Keratinocyte (primary cell): ENCODE measurements around the gene SWI5. TPM values are rescaled to one million over a fixed set of nuclear protein-coding genes. Genes with fewer than 3 reads are reported as not detected.

Source experiments
- DNase-seq: peaks from one replicate; pipeline ENCODE4 v3.0.0-alpha.2; 2011; ENCODE audit warnings: low read depth, missing footprints, low spot score
- FAIRE-seq: peaks from 2 replicates; lab custom pipeline; 2011; peaks lifted over from hg19 to GRCh38; lab: Jason Lieb, UNC
- H2AFZ ChIP-seq: 2 replicates; pipeline ENCODE4 v1.6.0; 2012; ENCODE audit warnings: low read length, control low read depth, inconsistent platforms; ENCODE audit not compliant: control insufficient read depth
- H3K27ac ChIP-seq: 2 replicates; pipeline ENCODE4 v1.5.1; 2011; ENCODE audit warnings: low read length; ENCODE audit not compliant: control insufficient read depth, insufficient read depth
- H3K27me3 ChIP-seq: 3 replicates; pipeline ENCODE4 v1.6.0; 2011; ENCODE audit warnings: low read length; ENCODE audit not compliant: control insufficient read depth, insufficient read depth; ENCODE audit errors: extremely low read depth
- H3K36me3 ChIP-seq, 2 experiments: 2 replicates in 1 of 2; 3 replicates in 1 of 2; pipeline ENCODE4 v1.5.1; 2011; ENCODE audit warnings: low read length in 2 of 2, mild to moderate bottlenecking in 1 of 2; ENCODE audit not compliant: control insufficient read depth in 2 of 2, insufficient read depth in 2 of 2; ENCODE audit errors: extremely low read depth in 1 of 2
- H3K4me1 ChIP-seq: 3 replicates; pipeline ENCODE4 v1.5.1; 2011; ENCODE audit warnings: low read length; ENCODE audit not compliant: control insufficient read depth, insufficient read depth; ENCODE audit errors: extremely low read depth
- H3K4me2 ChIP-seq: 3 replicates; pipeline ENCODE4 v1.6.0; 2011; ENCODE audit warnings: low read depth, low read length; ENCODE audit not compliant: control insufficient read depth, insufficient read depth; ENCODE audit errors: extremely low read depth
- H3K4me3 ChIP-seq, 3 experiments: fragments of 200-600 bp in 1 of 3; sonication (generic) in 1 of 3; 2 replicates in 2 of 3; 3 replicates in 1 of 3; pipeline ENCODE4 v1.5.1; 2011 to 2016; ENCODE audit warnings: low read length in 3 of 3, mild to moderate bottlenecking in 3 of 3, control low read depth in 2 of 3, inconsistent platforms in 1 of 3, low read depth in 1 of 3, mixed read lengths in 1 of 3, mixed run types in 1 of 3, moderate library complexity in 1 of 3; ENCODE audit not compliant: control insufficient read depth in 2 of 3, insufficient read depth in 2 of 3; ENCODE audit errors: extremely low read depth in 1 of 3
- H3K79me2 ChIP-seq: 2 replicates; pipeline ENCODE4 v1.6.0; 2012; ENCODE audit warnings: low read length; ENCODE audit not compliant: control insufficient read depth, insufficient read depth
- H3K9ac ChIP-seq: 3 replicates; pipeline ENCODE4 v1.6.0; 2011; ENCODE audit warnings: low read length; ENCODE audit not compliant: control insufficient read depth, insufficient read depth; ENCODE audit errors: extremely low read depth
- H3K9me1 ChIP-seq: 3 replicates; pipeline ENCODE4 v1.6.0; 2011; ENCODE audit warnings: low read length; ENCODE audit not compliant: control insufficient read depth, insufficient read depth; ENCODE audit errors: extremely low read depth
- H3K9me3 ChIP-seq: 2 replicates; pipeline ENCODE4 v1.5.1; 2012; ENCODE audit warnings: low read depth, low read length; ENCODE audit not compliant: control insufficient read depth
- H4K20me1 ChIP-seq: 3 replicates; pipeline ENCODE4 v1.6.0; 2011; ENCODE audit warnings: low read length; ENCODE audit not compliant: control insufficient read depth, insufficient read depth; ENCODE audit errors: extremely low read depth
- CTCF ChIP-seq, 3 experiments: IDR thresholded peaks in 1 of 3; conservative IDR thresholded peaks in 1 of 3; optimal IDR thresholded peaks in 1 of 3; 2 replicates in 2 of 3; 3 replicates in 1 of 3; pipeline versions ENCODE3 to v1.5.1; 2011; ENCODE audit warnings: low read length in 3 of 3, mild to moderate bottlenecking in 3 of 3, moderate library complexity in 2 of 3, control low read depth in 1 of 3, inconsistent platforms in 1 of 3; ENCODE audit not compliant: insufficient read depth in 2 of 3; ENCODE audit errors: extremely low read depth in 1 of 3
- EZH2 ChIP-seq: IDR thresholded peaks from one replicate; pipeline ENCODE4 v1.6.1; 2012; ENCODE audit warnings: inconsistent platforms, mild to moderate bottlenecking, low read length, moderate library complexity
- dilution Hi-C: fragments of 300-500 bp; cut with MboI; formaldehyde crosslinking; loops from one replicate; pipeline ENCODE4 v1.7.0; 2020; ENCODE audit warnings: low sequenced_read_pairs; ENCODE audit not compliant: extremely low pct_ligation_motif_present
- polyA plus RNA-seq, 5 experiments: library from polyadenylated mRNA; depleted of rRNA in 3 of 5; stranded (reverse) in 3 of 5; stranded (forward) in 1 of 5; unstranded in 1 of 5; fragments of >200 nt; gene quantifications; 1 replicate in 1 of 5; 2 replicates in 3 of 5; 3 replicates in 1 of 5; pipeline versions ENCODE4 v1.2.1 to v1.2.3, GENCODE V29; 2011 to 2012; ENCODE audit warnings: missing spikeins in 2 of 5, low read depth in 1 of 5, low replicate concordance in 1 of 5

Gene SWI5
- polyA plus RNA-seq, 1 donor (not counting 4 experiments of a cell fraction or from before 2014, with no cell fraction given), result 39.4 TPM

- H3K4me3 ChIP-seq, result no peak overlapping the region
- DNase-seq, result no peak
- dilution Hi-C loops, result no loop called here
- no peak overlapping the region for H3K4me2 ChIP-seq
- H3K4me1 ChIP-seq, result peaks cover 3% of the 10 kb centered on the region
- no peaks in the 10 kb centered on the region for H3K9me3 ChIP-seq
- FAIRE-seq, result no peak
- peaks cover 10% of the 10 kb centered on the region for H3K79me2 ChIP-seq
- no peaks in the 10 kb centered on the region for H3K27me3 ChIP-seq
- H2AFZ ChIP-seq, result no peak overlapping the region
- TF ChIP-seq CTCF (optimal IDR thresholded peaks at IDR 0.05 in 1 of 3, IDR thresholded peaks at IDR 0.05 in 1 of 3, conservative IDR thresholded peaks at IDR 0.05 in 1 of 3; ENCODE audit: extremely low read depth in 1 of 3, insufficient read depth in 2 of 3, low read length in 3 of 3) (no peak), EZH2 (no peak)
- H3K9ac ChIP-seq, result no peak overlapping the region
- H3K36me3 ChIP-seq, result peaks cover 0 to under 1% of the 10 kb centered on the region in 2 experiments
- H3K9me1 ChIP-seq, result peaks cover 2% of the 10 kb centered on the region
- no peak overlapping the region for H3K27ac ChIP-seq
- no peaks in the 10 kb centered on the region for H4K20me1 ChIP-seq
These were observed 4.1 kb downstream of the SWI5 start for GRCh38 chr9:128280084-128280622.

- Histone ChIP-seq H3K9me3 (no peaks in the 10 kb centered on the region), H3K4me1 (no peaks in the 10 kb centered on the region), H4K20me1 (no peaks in the 10 kb centered on the region), H3K4me3 (no peak overlapping the region), H3K36me3 (peaks cover 0 to 10% of the 10 kb centered on the region in 2 experiments), H3K79me2 (no peaks in the 10 kb centered on the region), H3K27me3 (no peaks in the 10 kb centered on the region), H3K9me1 (peaks cover 2% of the 10 kb centered on the region), H3K9ac (no peak overlapping the region), H2AFZ (no peak overlapping the region), H3K27ac (no peak overlapping the region), H3K4me2 (no peak overlapping the region)
- dilution Hi-C loops, result no loop called here
- no peak for FAIRE-seq
- DNase-seq, result no peak
- TF ChIP-seq EZH2 (no peak), CTCF (optimal IDR thresholded peaks at IDR 0.05 in 1 of 3, IDR thresholded peaks at IDR 0.05 in 1 of 3, conservative IDR thresholded peaks at IDR 0.05 in 1 of 3; ENCODE audit: extremely low read depth in 1 of 3, insufficient read depth in 2 of 3, low read length in 3 of 3) (no peak)
These were observed 6.4 kb downstream of the SWI5 start for GRCh38 chr9:128282500-128282899.
